ENCODE measurements around the gene IGSF3. TPM values are rescaled to one million over a fixed set of nuclear protein-coding genes. Genes with fewer than 3 reads are reported as not detected.

Gene IGSF3
- total RNA-seq, 2 experiments from 2014 or later = 0.08 to 0.22 TPM

- Histone ChIP-seq H3K27me3 (ENCODE audit: control insufficient read depth in 1 of 2, insufficient read depth in 2 of 2, low read length in 2 of 2) (no peaks in the 10 kb centered on the region), H3K4me1 (ENCODE audit: insufficient read depth, low read length) (no peaks in the 10 kb centered on the region), H3K4me3 (ENCODE audit: low read length) (no peak overlapping the region), H3K36me3 (ENCODE audit: insufficient read depth, low read length) (no peaks in the 10 kb centered on the region), H3K27ac (ENCODE audit: low read depth in 1 of 2, low read length in 2 of 2) (no peak overlapping the region), H3K9me3 (ENCODE audit: control insufficient read depth in 1 of 2, insufficient read depth in 1 of 2, low read length in 2 of 2) (no peaks in the 10 kb centered on the region)
- CTCF ChIA-PET = interaction anchor here (0.8 kb wide), 1 partner anchor 19 kb away, joined by 3 read pairs; no protein-coding TSS in a partner anchor
- TF ChIP-seq CTCF (IDR thresholded peaks at IDR 0.05) = no peak
- H3K4me3 Mint-ChIP-seq = no peak overlapping the region
- no peaks in the 10 kb centered on the region for H3K27me3 Mint-ChIP-seq
- ATAC-seq (ENCODE audit: poor library complexity) = no peak
- no peaks in the 10 kb centered on the region for H3K9me3 Mint-ChIP-seq
- no peak overlapping the region for H3K27ac Mint-ChIP-seq
- no peaks in the 10 kb centered on the region for H3K4me1 Mint-ChIP-seq (ENCODE audit: low read depth)
- POLR2A ChIA-PET = no interaction called here
- intact Hi-C loops (cut with DNase I, micrococcal nuclease) = no loop called here
- DNase-seq = no peak
- no peaks in the 10 kb centered on the region for H3K36me3 Mint-ChIP-seq (ENCODE audit: low read depth)
These were observed 23.4 kb upstream of the IGSF3 start for GRCh38 chr1:116690849-116691406.

GRCh38 chr1:116690396-116690848, 22.9 kb upstream of the IGSF3 start:
- Histone ChIP-seq H3K4me3 (ENCODE audit: low read length) (no peak overlapping the region), H3K4me1 (ENCODE audit: insufficient read depth, low read length) (no peaks in the 10 kb centered on the region), H3K27ac (ENCODE audit: low read depth in 1 of 2, low read length in 2 of 2) (no peak overlapping the region), H3K9me3 (ENCODE audit: control insufficient read depth in 1 of 2, insufficient read depth in 1 of 2, low read length in 2 of 2) (no peaks in the 10 kb centered on the region), H3K36me3 (ENCODE audit: insufficient read depth, low read length) (no peaks in the 10 kb centered on the region), H3K27me3 (ENCODE audit: control insufficient read depth in 1 of 2, insufficient read depth in 2 of 2, low read length in 2 of 2) (no peaks in the 10 kb centered on the region)
- H3K27ac Mint-ChIP-seq = no peak overlapping the region
- ATAC-seq (ENCODE audit: poor library complexity) = no peak
- H3K4me1 Mint-ChIP-seq (ENCODE audit: low read depth) = no peaks in the 10 kb centered on the region
- no peak for TF ChIP-seq CTCF (IDR thresholded peaks at IDR 0.05)
- POLR2A ChIA-PET = no interaction called here
- intact Hi-C loops (cut with DNase I, micrococcal nuclease) = no loop called here
- H3K4me3 Mint-ChIP-seq = no peak overlapping the region
- H3K27me3 Mint-ChIP-seq = no peaks in the 10 kb centered on the region
- H3K9me3 Mint-ChIP-seq = no peaks in the 10 kb centered on the region
- CTCF ChIA-PET = interaction anchor here (1.6 kb wide), 1 partner anchor 264 kb away, joined by 3 read pairs; no protein-coding TSS in a partner anchor
- H3K36me3 Mint-ChIP-seq (ENCODE audit: low read depth) = no peaks in the 10 kb centered on the region
- DNase-seq = no peak

GRCh38 chr1:116686723-116687352, 19.3 kb upstream of the IGSF3 start:
- TF ChIP-seq CTCF (IDR thresholded peaks at IDR 0.05) = no peak
- no peaks in the 10 kb centered on the region for H3K27me3 Mint-ChIP-seq
- Histone ChIP-seq H3K4me3 (ENCODE audit: low read length) (no peak overlapping the region), H3K27ac (ENCODE audit: low read depth in 1 of 2, low read length in 2 of 2) (no peak overlapping the region), H3K9me3 (ENCODE audit: control insufficient read depth in 1 of 2, insufficient read depth in 1 of 2, low read length in 2 of 2) (no peaks in the 10 kb centered on the region), H3K4me1 (ENCODE audit: insufficient read depth, low read length) (no peaks in the 10 kb centered on the region), H3K27me3 (ENCODE audit: control insufficient read depth in 1 of 2, insufficient read depth in 2 of 2, low read length in 2 of 2) (no peaks in the 10 kb centered on the region), H3K36me3 (ENCODE audit: insufficient read depth, low read length) (no peaks in the 10 kb centered on the region)
- ATAC-seq (ENCODE audit: poor library complexity) (no peak), DNase-seq (no peak)
- H3K9me3 Mint-ChIP-seq = no peaks in the 10 kb centered on the region
- CTCF ChIA-PET = no interaction called here
- H3K27ac Mint-ChIP-seq = no peak overlapping the region
- POLR2A ChIA-PET = no interaction called here
- H3K4me3 Mint-ChIP-seq = no peak overlapping the region
- intact Hi-C loops (cut with DNase I, micrococcal nuclease) = no loop called here
- no peaks in the 10 kb centered on the region for H3K4me1 Mint-ChIP-seq (ENCODE audit: low read depth)
- H3K36me3 Mint-ChIP-seq (ENCODE audit: low read depth) = no peaks in the 10 kb centered on the region
